HG03558 (cell line): ENCODE data around the gene STIP1.

Experiments used
- ATAC-seq: cut with Tn5 transposase; IDR thresholded peaks from one replicate; pipeline ENCODE4 v1.9.1; 2021; ENCODE audit warnings: moderate number of reproducible peaks; ENCODE audit not compliant: unreplicated experiment; ENCODE audit errors: extremely low read depth

Gene STIP1

DNA sequence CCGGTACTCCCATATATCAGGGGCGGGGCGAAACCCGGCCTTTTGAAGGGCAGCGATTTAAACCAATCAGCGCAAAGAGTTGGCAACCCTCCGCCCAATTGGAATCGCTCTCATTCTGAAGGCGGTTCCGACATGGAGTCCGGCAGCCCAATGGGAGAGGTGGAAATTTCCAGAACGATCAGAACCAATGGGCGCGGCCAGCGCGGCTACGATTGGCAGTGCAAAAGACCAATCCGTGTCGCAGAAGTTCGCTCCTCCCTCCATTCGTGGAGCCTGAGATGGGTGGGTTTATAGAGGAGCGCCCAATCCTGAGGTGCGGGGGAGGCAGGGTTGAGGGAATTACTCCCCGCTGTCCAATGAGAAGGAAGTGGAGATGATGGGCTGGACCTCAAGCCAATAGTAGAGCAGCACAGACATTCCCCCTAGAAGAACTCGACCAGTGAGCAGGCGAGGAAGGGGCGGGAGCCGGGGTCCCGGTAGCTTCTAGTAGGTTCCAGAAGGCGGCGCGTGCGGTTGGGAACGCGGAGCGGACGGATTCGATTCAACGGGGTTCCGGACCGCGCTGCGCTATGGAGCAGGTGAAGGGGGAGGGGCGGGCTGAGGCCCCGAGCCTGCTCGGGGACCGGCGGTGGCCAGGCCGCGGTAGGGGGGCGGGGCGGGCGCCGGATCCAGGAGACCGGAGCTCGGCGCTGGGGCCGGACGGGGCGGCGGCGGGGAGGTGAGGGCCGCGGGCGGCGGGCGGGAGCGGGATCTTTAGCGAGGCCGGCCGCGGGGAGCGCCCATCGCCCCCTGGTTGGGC is at the start of gene STIP1:
STIP1 (plus strand) TSS at position 479 of the 799 bp plus-strand sequence; CDS start at position 570, 91 bp downstream.
- ATAC-seq = peak; percentile 70

- ATAC-seq = no peak
Measured at GRCh38 chr11:64136765-64137441, 49.1 kb upstream of the STIP1 start.

DNA sequence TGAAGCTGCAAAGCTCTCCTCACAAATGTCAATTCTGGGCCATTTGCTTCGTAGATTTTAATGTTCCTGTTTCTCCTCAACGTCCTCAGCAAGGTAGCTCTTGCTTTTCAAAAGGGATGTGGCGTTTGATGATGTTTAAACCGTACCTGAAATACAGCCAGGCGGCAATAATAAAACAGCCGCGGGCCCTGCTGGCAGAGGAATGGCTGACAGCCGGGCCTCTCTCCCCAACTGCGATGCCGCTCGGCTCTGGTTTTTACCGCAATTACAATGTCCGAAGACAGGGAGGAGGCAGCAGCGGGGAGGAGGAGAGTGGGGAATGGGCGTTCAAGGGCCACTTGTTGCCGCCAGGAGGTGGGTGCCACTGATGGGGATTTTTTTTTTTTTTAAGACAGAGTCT is 47.6 kb upstream of the STIP1 start:
- no peak for ATAC-seq

DNA sequence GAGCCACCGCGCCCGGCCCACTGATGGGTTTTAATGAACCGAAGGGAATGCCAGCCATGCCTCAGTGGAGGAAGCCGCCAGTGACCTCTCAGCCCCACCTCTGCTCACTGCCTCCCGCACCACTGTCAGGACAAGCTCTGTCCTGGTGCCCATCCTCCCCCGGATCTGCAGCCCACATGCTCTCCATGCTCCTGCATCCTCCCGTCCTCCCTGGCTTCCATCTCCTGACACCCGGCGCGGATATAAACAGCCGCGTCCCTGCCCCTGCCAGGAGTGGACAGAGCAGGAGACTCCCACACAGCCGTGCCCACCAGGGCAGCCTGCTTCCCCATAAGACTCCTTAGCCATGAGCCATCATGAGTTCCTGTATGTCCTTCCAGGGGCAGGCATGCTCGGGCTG is 46.9 kb upstream of the STIP1 start:
- no peak for ATAC-seq

DNA sequence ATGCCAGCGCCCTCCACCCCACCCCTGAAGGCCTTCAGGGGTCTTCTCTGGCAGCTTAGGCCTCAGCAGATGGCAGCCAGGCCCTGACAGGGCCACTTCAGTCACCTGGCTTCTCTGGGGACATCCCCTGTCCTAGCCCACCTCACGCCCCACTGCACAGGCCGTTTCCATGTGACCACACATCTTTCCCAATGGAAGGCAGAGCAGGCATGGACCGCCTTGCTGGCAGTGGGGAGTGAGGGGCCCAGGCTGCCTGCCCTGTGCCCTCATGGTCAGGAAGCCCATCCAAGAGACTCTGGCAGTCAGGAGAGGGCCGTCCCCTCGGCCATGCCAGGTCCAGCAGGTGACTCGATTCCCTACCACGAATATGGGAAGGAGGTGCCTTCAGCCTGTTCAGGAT is 45.9 kb upstream of the STIP1 start:
- no peak for ATAC-seq

DNA sequence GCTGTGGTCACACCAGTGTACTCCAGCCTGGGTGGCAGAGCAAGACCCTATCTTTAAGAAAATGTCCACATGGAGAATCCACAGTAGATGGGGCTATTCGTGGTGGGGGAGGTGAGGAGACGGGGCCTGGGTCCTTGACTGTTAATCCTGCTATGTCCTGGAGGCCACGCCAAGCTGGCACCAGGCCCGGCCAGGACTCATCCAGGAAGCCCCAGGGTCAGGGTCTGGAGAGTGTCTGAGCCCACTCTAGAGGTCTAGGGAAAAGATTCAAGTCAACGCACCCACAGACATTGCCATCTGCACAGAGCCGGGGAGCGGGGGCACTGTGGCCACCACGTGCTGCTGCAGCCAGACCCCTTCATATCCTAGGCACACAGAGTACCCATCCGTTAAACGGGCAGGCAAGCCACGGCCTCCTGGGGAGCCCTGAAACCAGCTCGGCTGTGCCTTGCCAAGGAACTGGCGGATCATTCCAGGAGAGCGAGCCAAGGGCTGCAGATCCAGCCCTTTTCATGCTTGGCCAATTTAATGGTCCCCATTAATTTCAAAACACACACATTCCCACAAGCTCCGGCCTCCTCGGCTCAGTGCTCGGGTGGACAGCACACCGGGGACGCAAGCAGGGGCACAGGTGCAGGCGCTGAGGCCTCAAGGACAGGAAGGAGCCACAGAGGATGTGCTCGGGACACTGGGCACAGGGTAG is 44.7 kb upstream of the STIP1 start:
- no peak for ATAC-seq

DNA sequence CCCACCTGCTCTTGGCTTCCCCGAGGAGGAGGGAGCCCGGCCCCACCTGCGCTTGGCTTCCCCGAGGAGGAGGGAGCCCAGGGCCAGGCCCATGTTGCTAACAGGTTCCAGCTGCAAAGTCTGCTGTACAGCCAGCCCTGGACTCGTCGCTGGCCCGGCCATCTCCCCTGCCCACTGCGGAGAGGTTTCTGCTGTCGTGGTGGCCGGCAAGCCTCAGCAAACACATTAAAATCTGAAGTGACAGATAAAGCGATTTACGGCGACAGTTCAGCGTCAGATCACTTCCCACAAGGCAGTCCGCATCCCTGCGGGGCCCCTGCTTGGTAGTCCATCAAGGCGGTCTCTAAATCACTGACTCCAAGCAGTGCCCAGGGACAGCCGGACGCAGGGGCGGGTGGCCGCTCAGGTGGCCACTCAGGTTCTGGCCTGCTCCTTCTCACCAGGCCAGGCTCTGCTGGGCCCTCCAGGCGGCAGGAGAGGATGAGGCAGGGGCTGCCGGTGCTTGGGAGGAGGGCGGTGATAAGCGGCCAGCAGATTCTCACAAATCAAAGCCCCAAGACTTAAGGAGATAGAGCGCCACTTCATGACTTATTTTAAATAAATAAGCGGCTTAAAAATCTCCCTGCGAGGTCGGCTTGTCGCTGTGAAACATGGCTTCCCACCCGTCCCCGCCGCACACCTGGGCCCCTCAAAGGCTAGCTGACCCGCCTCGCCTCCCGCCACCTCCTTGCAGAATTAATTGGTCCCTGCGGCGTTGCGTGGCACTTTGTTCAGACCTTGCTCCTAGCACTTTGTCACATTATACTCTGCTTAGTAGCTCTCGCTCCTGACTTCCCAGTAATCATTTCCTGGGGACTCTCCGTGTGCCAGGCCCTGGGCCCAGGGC is 41.1 kb upstream of the STIP1 start:
- ATAC-seq = no peak

DNA sequence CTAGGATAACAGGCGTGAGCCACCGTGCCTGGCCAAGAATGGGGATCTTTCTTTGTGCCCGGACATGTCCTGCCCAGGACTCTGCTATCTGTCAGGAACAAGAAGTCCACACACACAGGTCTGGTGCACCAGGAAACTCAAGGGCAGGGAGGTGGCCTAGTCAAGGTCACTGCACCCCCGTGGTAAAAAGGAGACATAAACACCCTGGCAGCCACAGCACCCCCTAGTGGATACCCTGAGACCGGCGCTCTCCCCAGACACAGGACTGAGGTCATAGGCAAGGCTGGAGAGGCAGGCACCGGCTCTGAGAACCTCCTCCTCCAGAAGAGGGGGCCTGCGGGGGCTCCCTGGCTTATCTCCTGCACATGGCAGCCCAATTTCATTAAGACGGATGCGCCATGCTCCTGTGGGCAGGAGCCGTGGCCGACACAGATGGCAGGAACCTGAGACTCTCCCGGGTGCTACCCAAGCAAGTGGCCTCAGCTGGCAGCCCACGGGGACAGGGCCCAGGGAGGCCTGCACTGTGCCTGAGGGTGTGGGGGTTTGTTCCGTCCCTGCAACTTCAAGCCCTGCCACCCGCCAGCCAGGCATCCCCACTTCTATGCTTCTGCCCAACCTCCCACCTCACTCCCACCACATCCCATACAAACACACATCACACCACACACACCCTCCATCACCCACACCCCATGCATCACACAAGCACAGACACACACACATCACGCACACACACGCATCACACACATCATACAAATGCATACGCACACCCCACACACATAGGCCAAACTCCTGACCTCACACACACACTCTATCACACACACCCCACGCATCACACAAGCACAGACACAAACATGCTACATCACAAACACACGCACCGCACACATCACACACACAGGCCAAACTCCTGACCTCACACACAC is 39.7 kb upstream of the STIP1 start:
- ATAC-seq = no peak

DNA sequence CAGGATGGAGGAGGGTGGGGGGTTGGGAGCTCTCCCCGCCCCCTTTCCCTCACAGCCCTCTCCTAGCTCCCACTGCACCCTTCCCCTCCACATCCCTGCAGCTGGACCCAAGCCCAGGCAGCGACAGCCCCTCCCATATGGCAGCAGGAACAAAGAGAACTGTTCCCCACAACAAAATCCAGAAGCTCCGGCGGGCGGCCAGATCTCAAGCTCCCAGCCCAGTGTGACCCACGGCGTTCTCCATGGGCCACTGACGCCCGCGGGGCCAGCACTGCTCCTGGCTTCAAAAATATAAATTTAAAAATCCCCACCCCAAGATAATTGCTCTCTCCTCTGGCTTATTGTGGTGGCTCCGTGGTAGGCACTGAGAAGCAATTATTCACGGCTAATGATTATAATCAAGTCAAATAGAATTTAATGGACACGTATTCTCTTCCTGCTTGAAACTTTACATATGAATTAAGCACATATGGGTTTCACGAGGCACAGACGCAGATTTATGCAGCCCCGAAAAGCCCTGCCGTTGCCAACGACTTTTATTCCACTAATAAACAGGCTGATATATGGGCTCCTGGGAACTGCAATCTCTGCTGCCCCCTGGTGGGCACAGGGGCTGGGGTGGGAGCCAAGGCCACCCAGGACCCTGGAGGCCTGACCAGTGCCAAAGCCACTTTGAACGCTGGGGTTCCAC is 37.6 kb upstream of the STIP1 start:
- no peak for ATAC-seq

DNA sequence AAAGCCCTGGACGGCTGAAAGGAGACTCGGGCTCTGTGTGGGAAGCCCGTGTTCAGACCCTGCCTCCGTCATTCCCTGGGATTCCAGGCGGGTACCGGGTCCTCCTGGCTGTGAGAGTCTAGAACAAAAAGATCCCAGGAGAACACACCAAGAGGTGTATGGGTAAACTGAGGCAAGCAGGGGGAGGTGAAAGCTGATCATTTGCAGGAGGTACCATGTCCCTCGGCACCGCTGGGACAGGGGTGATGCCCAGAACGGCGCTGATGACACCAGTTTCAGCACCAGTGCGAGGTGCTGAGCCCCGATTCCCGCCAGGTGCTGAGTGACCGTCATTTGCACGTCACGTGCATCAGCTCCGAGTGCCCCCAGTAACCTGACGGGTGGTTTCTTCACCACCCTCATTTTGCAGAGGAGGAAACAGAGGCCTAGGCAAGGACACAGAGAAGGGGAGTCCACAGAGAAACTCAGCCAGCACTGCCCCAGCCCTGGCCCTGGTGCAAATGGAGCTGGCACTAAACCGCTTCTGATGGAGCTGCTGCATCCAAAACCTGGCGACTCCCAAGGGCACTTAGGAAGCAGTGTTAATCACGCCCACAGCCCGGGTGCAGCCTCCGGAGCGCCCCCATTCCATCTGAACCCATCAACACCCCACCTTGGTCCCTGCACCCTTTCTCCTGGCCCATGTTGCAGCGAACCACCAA is 36.9 kb upstream of the STIP1 start:
- no peak for ATAC-seq

DNA sequence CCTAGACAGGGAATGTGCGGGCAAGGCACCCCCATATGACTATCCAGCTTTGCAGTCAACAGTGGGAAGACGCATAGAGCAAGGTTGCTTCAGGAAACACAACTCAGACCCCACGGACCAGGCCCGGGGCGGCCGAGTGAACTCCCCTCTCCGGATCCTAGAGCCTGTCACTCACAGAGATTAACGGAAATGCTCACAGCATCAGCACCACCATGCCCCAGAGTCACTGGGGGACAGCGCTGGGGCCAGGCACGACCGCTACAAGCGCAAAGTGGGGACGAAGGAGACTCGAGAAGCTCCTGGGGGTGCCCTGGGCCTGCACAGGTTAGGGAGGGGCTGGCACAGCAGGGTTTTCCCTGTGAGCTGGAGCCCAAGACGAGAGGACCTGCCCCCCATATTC is 35.9 kb upstream of the STIP1 start:
- ATAC-seq = no peak

GRCh38 chr11:64150481-64151239 is 35.3 kb upstream of the STIP1 start:
- no peak for ATAC-seq

DNA sequence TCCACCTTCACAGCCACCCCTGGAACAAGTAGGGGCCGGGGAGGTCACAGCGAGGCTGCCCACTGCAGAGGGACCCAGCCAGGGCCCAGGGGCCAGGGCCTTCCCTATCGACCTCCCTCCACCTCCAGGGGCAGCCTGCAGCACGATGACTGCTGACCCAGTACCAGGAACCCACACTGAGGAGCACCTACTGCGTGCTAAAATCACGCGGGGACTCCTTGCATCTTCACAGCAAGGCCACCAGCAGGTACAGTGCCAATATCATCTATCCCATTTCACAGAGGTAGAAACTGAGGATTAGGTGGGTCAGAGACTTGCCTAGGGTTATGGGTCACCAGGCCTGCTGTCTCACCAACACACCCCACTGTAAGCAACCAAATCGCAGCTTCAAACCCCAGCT is 34.6 kb upstream of the STIP1 start:
- ATAC-seq = no peak

DNA sequence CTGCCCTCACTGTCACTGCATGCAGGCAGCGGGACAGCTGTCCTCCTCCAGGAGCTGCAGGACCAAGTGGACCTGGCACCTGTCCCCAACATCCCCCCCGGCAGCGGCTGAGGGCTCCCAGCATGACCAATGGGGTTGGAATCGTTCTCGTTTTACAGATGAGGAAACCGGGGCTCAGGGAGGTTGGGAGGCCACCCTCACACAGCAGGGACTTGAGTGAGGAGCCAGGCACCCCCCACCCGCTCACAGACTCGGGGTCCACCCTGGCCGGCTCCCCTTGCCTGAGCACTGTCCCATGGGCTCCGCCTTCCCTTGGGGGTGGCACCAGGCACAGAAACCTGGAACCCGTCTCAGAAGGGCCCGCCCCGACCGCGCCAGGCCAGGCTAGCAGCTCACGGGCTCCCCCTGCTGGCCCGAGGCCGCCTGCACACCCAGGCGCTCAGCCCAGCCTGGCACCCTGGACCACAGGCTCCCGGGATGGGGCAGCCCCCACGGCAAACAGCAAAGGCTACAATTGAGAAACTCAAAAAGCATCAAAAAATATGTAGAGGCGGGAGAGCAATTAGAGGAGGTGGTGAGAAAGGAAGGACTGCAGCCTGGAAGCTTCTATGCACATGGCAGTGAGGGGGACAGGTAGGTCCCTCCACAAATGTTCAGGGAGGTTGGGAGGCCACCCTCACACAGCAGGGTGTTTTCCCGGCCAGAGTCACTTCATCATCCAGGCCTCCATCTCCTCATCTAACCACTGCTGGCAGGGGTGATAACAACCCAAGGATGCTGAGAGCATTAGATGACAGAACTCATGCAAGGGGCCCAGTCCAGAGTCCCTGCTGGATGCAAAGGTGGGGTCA is 32.9 kb upstream of the STIP1 start:
- no peak for ATAC-seq

GRCh38 chr11:64153812-64154211 is 32.2 kb upstream of the STIP1 start:
- no peak for ATAC-seq

DNA sequence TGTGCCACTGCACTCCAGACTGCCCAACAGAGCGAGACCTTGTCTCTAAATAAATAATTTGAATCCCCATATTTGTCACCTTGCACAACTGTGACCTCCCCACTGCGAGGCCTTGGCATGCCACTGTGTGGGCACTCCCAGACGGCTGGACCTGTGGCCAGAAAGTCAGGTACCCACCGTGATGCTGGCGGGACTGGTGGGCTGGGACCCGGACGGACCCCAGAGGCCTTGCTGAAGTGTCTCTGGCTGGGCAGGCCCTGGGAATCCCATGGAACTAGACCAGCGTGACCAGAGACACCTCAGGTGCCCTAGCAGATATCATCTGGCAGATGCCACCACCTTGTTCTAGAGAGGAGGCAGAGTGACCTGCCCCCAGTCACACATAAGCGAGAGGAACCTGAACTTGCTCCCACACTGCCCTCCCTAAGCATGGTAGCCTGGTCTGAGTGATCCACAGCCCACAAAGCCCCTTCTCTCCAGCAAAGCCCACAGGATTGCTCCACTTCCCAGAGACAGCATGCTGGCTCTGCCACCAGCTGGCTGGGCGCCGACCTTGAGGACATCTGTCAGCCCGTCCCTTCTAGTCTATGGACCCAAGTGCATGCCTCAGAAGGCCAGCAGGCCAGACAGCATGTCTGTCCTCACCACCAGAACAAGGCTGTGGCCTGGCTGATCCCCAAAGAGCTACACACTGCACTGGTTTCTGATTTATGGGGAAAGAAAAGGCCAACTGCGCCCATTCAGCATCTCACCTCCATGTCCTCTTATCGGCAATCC is 29.5 kb upstream of the STIP1 start:
- no peak for ATAC-seq
